H1 (cell line): ENCODE measurements around the gene GRB7. TPM values are rescaled to one million over a fixed set of nuclear protein-coding genes. Genes with fewer than 3 reads are reported as not detected.

Experiments
- ATF3 ChIP-seq: IDR thresholded peaks from 2 replicates; pipeline ENCODE4 v1.6.1; 2011; ENCODE audit warnings: low read depth, mild to moderate bottlenecking, low read length; ENCODE audit not compliant: insufficient read depth
- POLR2AphosphoS5 ChIP-seq: IDR thresholded peaks from 2 replicates; pipeline ENCODE4 v1.6.1; 2011; ENCODE audit warnings: low read depth, low read length
- polyA plus RNA-seq, 7 experiments: library from polyadenylated mRNA; depleted of rRNA in 3 of 7; stranded (reverse) in 5 of 7; unstranded in 2 of 7; fragments of >200 nt in 5 of 7; fragments of 200-250 nt in 2 of 7; gene quantifications; 1 replicate in 5 of 7; 2 replicates in 1 of 7; 4 replicates in 1 of 7; pipeline versions ENCODE4 v1.2.1 to v1.2.3, GENCODE V29; 2011 to 2013; ENCODE audit warnings: missing spikeins in 2 of 7, mixed read lengths in 2 of 7
- total RNA-seq: library from RNA; stranded (reverse); fragmentation: NEBNext Ultra II Directional; extraction: Animal tissue kit (Norgen Biotek cat#: 25700); gene quantifications from 2 replicates; pipeline ENCODE4 v1.2.1, GENCODE V29; 2021

The GRB7 gene
- total and polyA plus RNA-seq, 2 of the 8 experiments (the other 6 are each of a cell fraction or from before 2014, with no cell fraction given), result 32.2 to 41.5 TPM

DNA sequence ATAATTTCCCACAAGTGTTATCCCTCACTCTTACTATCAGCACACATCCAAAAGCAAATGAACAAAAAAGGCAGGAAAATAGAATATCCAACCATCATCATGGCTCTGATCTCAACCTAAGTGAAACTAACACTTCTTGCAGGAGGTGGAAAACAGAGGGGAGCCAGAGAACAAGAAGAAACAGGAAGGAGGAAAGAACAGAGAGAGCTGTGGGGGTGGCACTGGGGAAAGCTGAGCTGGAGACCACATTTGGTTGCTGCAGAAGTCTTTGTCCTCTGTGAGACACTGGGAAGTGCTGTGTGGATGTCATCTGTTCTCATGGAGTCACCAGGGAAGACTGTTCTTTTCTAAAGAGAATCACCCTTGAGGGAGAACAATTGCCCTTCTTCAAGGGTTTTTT lies 34.7 kb downstream of the GRB7 start (continued):
- no peak for TF ChIP-seq POLR2AphosphoS5
- no peak for TF ChIP-seq ATF3
